Stimulated activated naive CD8-positive, alpha-beta T cell treated with anti-CD3 and anti-CD28 coated beads, Interleukin-15, Interleukin-2, amounts not matched to agents 100 ng/mL and 50 ng/mL, for 24 hours (primary cell): ENCODE data around the gene SLC29A3.

Experiments used
- H3K27ac Mint-ChIP-seq: one replicate; pipeline ENCODE4 v1.8.0; 2021; ENCODE audit warnings: mild to moderate bottlenecking, mixed read lengths
- H3K27me3 Mint-ChIP-seq: one replicate; pipeline ENCODE4 v1.8.0; 2021; ENCODE audit warnings: mixed read lengths
- H3K36me3 Mint-ChIP-seq: one replicate; pipeline ENCODE4 v1.8.0; 2021; ENCODE audit warnings: low read depth, mixed read lengths
- H3K4me1 Mint-ChIP-seq: one replicate; pipeline ENCODE4 v1.8.0; 2021; ENCODE audit warnings: low read depth, mixed read lengths
- H3K4me3 Mint-ChIP-seq: one replicate; pipeline ENCODE4 v1.8.0; 2021; ENCODE audit warnings: mild to moderate bottlenecking, mixed read lengths
- H3K9me3 Mint-ChIP-seq: one replicate; pipeline ENCODE4 v1.8.0; 2021; ENCODE audit warnings: mixed read lengths

The SLC29A3 gene

DNA sequence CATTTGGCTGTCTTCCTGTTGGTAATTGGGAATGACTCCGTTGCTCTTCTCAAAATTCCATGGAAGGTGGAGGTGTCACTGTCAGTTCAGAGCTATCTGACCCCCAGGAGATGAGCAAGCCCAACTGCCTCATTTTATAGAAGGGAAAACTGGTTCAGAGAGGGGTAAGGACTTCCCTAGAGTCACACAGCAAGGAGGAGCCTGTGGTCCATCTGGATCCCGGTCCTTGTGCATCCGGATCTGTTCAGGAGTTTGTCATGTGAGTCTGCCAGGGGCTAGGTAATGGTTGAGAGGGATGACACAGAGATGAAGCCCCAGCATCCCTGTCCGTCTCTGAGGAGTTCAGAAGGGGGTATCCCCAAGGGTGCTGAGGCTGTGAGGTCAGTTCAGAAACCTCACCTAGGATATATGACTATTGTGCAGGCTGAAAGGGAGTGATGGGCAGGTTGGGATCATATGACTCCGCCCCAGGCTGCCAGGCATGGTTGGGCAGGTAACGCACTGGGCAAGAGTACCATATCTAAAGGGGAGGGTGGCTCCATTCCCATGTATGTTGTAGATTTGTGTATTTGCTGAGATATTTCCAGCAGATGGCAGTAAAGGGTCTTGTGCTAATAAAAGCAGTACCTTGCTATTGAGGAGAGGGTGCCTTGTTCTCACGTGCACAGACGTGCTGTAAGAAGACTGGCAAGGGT is 16.0 kb upstream of the SLC29A3 start:
- Mint-ChIP-seq H3K4me3 (no peak overlapping the region), H3K9me3 (no peaks in the 10 kb centered on the region), H3K27me3 (peaks cover 3% of the 10 kb centered on the region), H3K36me3 (no peaks in the 10 kb centered on the region), H3K27ac (no peak overlapping the region), H3K4me1 (no peaks in the 10 kb centered on the region)

DNA sequence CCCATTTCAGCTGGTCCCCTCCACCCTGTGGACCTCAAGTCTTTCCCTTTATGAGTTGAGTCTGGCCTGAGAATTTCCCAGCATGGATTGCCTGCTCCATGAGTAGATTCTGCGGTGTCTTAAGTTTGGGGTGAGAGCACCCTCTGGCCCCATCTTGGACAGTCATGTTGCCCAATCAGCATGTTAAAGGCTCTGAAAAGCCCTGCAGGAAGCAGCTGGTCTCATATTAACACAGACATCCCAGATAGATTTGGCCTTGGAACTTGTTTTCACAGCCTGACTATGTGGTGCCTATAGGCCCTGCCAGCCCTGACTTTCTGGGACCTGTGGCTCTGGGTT is 15.5 kb upstream of the SLC29A3 start:
- Mint-ChIP-seq H3K27me3 (peaks cover 3% of the 10 kb centered on the region), H3K36me3 (no peaks in the 10 kb centered on the region)

DNA sequence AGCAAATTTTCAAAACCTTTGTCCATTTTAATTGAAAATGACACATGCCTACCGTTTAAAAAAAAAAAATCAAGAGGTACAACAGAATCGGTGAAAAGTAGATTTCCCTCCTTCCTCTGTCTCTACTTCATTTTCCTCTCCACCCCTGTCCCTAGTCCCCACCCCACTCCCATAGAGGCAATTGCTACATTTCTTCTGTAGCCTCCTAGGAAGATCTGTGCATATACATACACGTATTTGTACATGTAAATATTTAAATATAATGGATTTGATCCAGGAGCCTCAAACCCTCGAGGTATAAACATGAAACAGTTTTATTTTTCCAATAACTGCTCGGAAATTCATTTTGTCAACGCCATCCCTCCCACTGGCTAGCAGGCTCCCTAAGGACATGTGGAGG is 14.1 kb upstream of the SLC29A3 start:
- Mint-ChIP-seq H3K27me3 (peaks cover 3% of the 10 kb centered on the region), H3K9me3 (no peaks in the 10 kb centered on the region), H3K4me1 (no peaks in the 10 kb centered on the region), H3K4me3 (no peak overlapping the region), H3K27ac (no peak overlapping the region), H3K36me3 (no peaks in the 10 kb centered on the region)

More for the DNA sequence above, 15.5 kb upstream of the SLC29A3 start:
- Mint-ChIP-seq H3K4me3 (no peak overlapping the region), H3K9me3 (no peaks in the 10 kb centered on the region), H3K4me1 (no peaks in the 10 kb centered on the region), H3K27ac (no peak overlapping the region)

DNA sequence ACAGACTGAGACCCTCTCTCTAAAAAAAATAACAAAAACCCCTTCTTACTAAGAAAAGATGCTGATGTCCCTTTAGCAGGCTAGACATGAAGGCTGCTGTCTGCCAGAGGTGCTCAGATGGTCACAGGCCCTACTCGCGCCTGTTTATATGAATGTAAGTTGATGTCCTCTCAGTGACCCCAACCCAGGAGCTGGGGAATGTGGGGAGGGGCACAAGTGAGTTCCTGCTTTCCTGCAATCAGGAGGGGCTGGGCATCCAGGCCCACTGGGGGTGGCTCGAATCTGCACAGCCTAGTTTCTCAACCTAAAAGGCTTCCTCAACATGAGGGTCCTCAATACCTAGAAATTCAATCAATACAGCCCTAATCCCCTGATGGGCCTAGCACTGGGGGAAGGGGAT is 12.1 kb upstream of the SLC29A3 start:
- no peaks in the 10 kb centered on the region for H3K9me3 Mint-ChIP-seq
- no peak overlapping the region for H3K27ac Mint-ChIP-seq
- H3K36me3 Mint-ChIP-seq = no peaks in the 10 kb centered on the region
- no peaks in the 10 kb centered on the region for H3K4me1 Mint-ChIP-seq
- H3K27me3 Mint-ChIP-seq = peaks cover 3% of the 10 kb centered on the region
- H3K4me3 Mint-ChIP-seq = no peak overlapping the region

DNA sequence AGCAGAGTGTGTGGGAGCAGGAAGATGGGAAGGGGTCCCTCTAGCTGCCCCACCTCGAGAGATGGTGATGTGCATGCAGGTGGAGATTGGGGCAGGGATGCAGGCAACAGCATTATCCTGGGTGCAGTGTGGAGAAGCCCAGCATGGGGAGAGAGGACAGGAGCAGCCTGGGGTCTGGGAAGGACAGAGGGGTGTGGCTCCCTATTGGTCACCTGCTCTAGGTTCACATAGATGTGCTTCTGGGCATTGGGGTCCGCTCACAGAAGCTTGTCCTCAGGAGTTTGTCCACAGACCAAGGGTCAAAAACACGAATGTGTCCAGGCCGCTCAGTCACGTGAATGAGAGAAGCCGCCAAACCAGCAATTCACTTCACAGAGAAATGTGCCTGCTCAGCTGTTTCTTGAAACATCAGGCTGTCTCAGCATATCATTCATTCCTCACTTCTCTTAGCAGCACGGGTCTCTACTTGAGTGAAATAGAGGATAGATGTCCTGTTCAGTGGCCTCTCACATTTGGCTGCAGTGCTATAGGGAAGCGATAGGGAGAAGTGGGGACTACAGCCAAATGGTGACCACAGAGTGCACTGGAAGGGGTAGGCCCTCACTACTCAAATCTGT is 11.5 kb upstream of the SLC29A3 start:
- Mint-ChIP-seq H3K36me3 (no peaks in the 10 kb centered on the region), H3K27ac (no peak overlapping the region), H3K4me3 (no peak overlapping the region), H3K9me3 (no peaks in the 10 kb centered on the region), H3K27me3 (peaks cover 3% of the 10 kb centered on the region), H3K4me1 (no peaks in the 10 kb centered on the region)

DNA sequence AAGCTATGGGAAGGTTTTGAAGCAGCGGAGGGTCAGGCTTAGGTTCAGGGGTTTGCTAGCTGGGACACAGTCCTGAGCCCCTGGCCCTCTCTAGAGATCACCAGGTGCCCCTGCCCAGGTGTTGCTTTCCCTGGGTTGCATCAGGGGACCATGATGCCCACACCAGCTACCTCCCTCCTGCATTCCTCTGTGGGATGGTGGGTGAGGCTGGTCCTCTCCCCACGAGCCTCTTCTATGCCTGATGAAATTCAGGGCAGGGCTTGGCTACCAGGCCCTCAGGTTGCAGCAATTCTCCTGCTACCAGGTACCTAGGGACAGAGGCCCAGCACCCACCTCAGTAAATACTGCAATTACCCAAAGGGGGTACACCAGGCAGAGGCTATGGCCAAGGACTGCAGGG is 10.8 kb upstream of the SLC29A3 start:
- no peak overlapping the region for H3K4me3 Mint-ChIP-seq
- no peaks in the 10 kb centered on the region for H3K36me3 Mint-ChIP-seq
- H3K9me3 Mint-ChIP-seq = no peaks in the 10 kb centered on the region
- H3K27me3 Mint-ChIP-seq = peaks cover 5% of the 10 kb centered on the region
- H3K27ac Mint-ChIP-seq = no peak overlapping the region
- no peaks in the 10 kb centered on the region for H3K4me1 Mint-ChIP-seq

DNA sequence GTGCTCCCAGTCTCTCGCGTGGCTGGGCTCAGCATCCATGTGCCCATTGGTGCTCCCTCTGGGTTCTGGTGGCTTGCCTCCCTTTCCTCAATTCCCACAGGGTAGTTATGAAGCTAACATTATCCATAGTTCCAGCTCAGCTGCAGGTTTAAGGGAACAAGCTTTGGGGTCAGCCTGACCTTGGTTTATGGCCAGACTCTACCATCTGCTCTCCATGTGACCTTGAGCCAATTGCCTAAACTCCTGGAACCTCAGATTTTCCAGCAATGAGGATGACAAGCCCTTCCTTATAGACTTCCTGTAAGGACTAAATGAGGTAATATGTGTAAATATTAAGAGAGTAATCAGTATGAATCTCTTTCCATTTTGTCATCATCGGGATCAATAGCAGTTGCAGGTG is 10.1 kb upstream of the SLC29A3 start:
- H3K27ac Mint-ChIP-seq = no peak overlapping the region
- H3K36me3 Mint-ChIP-seq = no peaks in the 10 kb centered on the region
- H3K4me1 Mint-ChIP-seq = no peaks in the 10 kb centered on the region
- no peak overlapping the region for H3K4me3 Mint-ChIP-seq
- H3K9me3 Mint-ChIP-seq = no peaks in the 10 kb centered on the region
- peaks cover 9% of the 10 kb centered on the region for H3K27me3 Mint-ChIP-seq

DNA sequence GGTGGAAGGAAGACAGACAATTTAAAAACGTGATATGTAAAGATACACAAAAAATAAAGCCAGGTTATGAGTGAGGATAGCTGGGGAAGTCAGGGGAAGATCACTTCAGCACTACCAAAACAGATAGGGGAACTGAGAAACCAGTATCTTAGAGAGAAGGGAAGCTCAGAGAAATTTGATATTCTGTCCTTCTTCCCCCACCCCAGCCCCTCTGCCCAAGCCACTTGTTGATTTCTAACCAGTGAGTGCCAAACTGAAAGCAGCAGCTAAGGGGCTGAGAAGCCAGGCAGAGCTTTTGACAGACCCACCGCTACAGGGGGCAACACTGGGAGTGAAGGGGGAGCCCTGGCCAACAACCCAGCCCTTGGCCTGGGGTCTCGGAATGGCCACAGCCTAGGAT is 9.1 kb upstream of the SLC29A3 start:
- peaks cover 9% of the 10 kb centered on the region for H3K27me3 Mint-ChIP-seq
- H3K4me1 Mint-ChIP-seq = peaks cover 4% of the 10 kb centered on the region
- H3K9me3 Mint-ChIP-seq = no peaks in the 10 kb centered on the region
- H3K4me3 Mint-ChIP-seq = no peak overlapping the region
- no peaks in the 10 kb centered on the region for H3K36me3 Mint-ChIP-seq
- H3K27ac Mint-ChIP-seq = no peak overlapping the region

DNA sequence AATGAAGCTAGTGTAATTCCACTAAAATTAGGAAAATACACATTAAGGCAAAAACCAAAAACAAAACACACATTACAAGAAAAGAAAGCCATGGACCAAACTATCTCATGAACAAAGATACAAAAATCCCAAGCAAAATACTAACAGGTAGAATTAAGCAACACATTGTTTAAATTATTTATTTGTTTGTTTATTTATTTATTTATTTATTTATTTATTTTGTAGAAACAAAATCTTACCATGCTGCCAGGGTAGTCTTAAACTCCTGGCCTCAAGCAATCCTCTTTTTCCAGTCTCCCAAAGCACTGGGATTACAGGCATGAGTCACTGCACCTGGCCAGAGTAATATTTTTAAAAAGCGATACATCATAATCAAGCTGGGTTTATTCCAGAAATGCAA is 6.8 kb upstream of the SLC29A3 start:
- no peaks in the 10 kb centered on the region for H3K9me3 Mint-ChIP-seq
- H3K27me3 Mint-ChIP-seq = peaks cover 9% of the 10 kb centered on the region
- H3K4me3 Mint-ChIP-seq = no peak overlapping the region
- H3K27ac Mint-ChIP-seq = no peak overlapping the region
- no peaks in the 10 kb centered on the region for H3K36me3 Mint-ChIP-seq
- H3K4me1 Mint-ChIP-seq = peaks cover 23% of the 10 kb centered on the region

DNA sequence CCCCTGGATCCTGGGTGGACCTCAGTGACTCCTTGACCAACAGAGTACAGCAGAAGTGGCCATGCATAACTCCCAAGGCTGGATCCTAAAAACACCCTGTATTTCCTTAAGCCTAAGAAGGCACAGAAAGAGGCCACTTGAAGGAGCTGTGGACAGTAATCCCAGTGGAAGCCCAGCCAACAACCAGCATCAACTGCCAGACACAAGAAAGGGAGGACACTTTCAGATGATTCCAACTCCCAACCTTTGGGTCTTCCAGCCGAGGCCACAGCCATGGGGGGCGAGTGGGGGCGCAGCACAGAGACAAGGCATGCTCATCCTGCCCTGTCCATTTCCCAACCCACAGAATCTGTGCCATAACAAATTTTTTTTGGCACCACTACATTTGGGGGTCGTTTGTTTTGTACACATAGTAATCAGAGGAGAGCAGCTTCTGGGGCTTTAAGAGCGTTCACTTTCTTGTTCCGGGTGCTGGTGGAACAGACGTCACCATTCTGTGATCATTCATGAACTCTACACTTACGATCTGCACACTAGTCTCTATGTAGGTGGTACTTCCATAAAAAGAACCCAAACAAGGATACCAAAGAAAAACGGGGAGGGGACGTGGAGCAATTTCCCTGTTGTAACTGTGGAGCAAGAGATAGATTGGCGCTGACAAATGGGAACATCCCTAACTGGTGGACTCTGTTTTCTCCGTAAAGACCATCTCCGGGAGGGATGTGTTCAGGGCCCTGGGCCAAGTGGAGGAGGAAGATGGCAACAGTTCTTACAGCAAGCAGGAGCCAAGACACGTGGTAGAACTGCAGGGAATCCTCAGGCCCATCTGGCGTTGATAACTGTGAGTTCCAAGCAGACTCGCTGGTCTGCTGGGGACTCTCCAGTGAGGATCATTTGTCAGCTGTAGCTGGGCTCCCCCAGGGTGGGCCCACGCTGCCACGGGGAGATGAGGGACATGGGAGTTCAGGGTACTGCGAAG is 6.0 kb upstream of the SLC29A3 start:
- Mint-ChIP-seq H3K9me3 (no peaks in the 10 kb centered on the region), H3K27me3 (peaks cover 9% of the 10 kb centered on the region), H3K4me1 (peaks cover 28% of the 10 kb centered on the region), H3K4me3 (no peak overlapping the region), H3K36me3 (no peaks in the 10 kb centered on the region), H3K27ac (no peak overlapping the region)

DNA sequence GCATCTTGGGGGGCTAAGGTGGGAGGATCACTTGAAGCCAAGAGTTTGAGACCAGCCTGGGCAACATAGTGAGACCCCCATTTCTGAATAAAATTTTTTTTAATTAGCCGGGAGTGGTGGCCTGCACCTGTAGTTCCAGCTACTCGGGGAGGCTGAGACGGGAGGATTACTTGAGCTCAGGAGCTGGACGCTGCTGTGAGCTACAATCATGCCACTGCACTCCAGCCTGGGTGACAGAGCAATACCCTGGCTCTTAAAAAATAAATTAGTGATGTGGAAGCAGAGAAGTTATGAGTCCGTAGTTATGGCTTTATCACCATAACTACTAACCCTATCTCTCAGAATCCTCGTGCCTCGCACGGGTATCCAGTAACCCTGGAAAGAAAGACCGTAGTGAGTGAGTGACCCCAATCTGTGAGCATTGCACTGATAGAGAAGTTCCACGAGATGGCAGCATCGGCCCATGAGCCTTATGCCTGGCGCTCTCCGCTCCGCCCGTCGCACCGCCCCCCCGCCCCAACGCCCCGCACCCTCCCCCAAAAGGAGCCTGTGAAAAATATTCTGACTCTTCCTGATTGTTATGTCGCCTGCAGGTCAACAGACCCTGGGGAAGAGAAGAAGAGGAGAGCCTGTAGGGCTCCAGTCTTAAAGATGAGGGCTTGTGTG is 4.9 kb upstream of the SLC29A3 start:
- H3K27ac Mint-ChIP-seq = no peak overlapping the region

DNA sequence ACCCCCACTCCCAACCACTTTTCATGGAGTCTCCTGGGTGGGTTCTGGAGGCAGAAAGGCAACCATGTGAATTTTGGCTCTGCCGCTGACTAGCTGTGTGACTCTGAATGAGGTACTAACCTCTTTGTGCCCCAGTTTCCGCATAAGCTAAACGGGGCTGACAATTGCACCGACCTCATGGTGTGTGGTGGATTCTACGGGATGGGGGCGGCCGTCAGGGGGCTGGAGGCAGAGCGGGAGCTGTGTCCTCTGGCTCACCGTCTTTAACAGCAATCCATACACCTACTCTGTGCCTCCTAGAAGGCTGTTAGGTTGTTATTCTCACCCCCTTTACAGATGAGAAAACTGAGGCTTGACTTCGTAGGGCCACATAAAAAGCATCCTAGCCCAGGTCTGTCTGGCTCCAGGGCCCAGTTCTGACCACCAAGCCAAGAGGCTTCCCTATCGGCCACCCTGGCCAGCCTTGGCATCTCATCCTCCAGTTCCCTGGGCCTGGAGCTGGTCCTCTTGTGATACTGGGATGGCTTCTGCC is 4.3 kb upstream of the SLC29A3 start:
- H3K4me1 Mint-ChIP-seq = peaks cover 37% of the 10 kb centered on the region
- H3K27ac Mint-ChIP-seq = no peak overlapping the region

More for the DNA sequence above, 4.9 kb upstream of the SLC29A3 start:
- H3K9me3 Mint-ChIP-seq = no peaks in the 10 kb centered on the region
- peaks cover 9% of the 10 kb centered on the region for H3K27me3 Mint-ChIP-seq
- no peaks in the 10 kb centered on the region for H3K36me3 Mint-ChIP-seq
- peaks cover 33% of the 10 kb centered on the region for H3K4me1 Mint-ChIP-seq
- H3K4me3 Mint-ChIP-seq = no peak overlapping the region

DNA sequence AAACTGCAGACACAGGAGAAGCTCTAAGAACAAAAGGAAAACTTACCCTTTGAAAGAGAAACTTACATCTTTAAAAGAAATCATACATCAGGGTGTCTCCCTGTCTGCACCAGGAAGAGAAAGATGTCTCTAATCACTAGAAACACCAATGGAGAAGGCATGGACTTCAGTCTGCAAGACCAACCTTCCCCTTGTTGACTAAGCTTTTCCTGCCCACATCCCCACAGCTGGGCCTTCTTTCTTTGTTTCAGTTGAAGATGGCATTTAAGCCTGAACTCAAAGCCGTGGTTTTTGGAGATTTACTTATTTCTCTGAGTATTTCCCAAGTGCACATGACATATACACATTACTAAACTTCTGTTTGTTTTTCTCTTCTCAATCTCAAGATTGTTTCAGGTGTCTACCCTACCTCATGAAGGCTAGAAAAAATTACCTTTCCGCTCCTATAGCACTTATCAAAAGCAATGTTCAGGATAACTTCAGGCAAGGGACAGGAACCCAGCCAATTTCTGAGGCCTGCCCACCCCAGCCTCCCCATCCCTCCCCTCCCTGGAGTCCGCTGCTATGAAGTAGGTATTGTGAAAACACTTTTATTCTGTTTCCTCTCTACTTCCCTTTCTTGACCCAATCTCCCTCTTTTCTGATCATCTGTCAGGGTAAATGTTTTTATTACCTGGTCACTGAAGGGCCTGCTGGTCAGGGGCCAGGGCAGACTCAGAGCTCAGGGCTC is 2.8 kb upstream of the SLC29A3 start:
- Mint-ChIP-seq H3K27me3 (peaks cover 9% of the 10 kb centered on the region), H3K36me3 (no peaks in the 10 kb centered on the region), H3K9me3 (no peaks in the 10 kb centered on the region), H3K27ac (peak overlapping the region; percentile 72), H3K4me3 (no peak overlapping the region), H3K4me1 (peaks cover 49% of the 10 kb centered on the region)

More for the DNA sequence above, 4.3 kb upstream of the SLC29A3 start:
- no peaks in the 10 kb centered on the region for H3K36me3 Mint-ChIP-seq
- H3K4me3 Mint-ChIP-seq = no peak overlapping the region
- peaks cover 9% of the 10 kb centered on the region for H3K27me3 Mint-ChIP-seq
- H3K9me3 Mint-ChIP-seq = no peaks in the 10 kb centered on the region

DNA sequence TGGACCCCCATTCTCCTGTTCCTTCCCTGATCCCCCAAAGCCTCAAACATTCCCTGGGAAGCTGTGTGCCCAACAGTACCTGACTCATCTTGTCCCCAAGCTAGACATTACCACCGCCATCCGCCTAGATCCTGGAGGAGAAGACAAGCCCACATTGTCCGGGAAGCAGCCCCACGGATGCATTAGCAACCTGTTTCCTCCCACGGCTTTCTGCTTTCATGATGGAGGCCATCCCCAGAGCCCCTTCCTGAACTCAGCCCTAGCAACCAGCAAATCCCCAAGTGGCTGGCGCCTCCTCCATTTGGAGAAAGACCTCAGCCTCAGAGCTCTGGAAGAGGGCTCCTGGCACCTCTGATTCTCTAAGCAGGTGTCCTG is 2.3 kb upstream of the SLC29A3 start:
- H3K27ac Mint-ChIP-seq = peak overlapping the region; percentile 63

More for the DNA sequence above, 2.3 kb upstream of the SLC29A3 start:
- peaks cover 49% of the 10 kb centered on the region for H3K4me1 Mint-ChIP-seq
- peaks cover 9% of the 10 kb centered on the region for H3K27me3 Mint-ChIP-seq
- H3K4me3 Mint-ChIP-seq = no peak overlapping the region
- no peaks in the 10 kb centered on the region for H3K36me3 Mint-ChIP-seq
- H3K9me3 Mint-ChIP-seq = no peaks in the 10 kb centered on the region
